Measurements from ENCODE around the gene DYNC2H1. TPM values are rescaled to one million over a fixed set of nuclear protein-coding genes. Genes with fewer than 3 reads are reported as not detected.

DYNC2H1 gene
- total and polyA plus RNA-seq, 2 donors (not counting 1 experiment from before 2014, with no cell fraction given) = 20.1 to 65.9 TPM

DNA sequence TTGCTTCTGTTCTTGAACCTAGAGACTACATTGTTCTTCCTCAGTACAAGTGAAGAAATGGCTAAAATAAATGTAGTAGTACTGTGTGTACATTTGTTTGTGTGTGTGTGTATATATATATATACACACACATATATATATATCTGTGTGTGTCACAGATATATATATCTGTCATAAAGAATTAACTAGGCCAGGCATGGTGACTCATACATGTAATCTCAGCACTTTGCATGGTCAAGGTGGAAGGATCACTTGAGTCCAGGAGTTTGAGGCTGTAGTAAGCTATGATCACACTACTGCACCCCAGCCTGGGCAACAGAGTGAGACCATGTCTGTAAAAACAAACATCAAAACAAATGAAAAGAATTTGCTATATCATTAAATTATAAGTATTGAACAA is 164.8 kb downstream of the DYNC2H1 start:
- Histone ChIP-seq H3K4me2 (ENCODE audit: extremely low read depth, insufficient read depth, low read length) (no peak overlapping the region), H3K36me3 (ENCODE audit: control insufficient read depth, insufficient read depth, low read length) (no peaks in the 10 kb centered on the region), H3K79me2 (ENCODE audit: control insufficient read depth, insufficient read depth, low read length) (no peaks in the 10 kb centered on the region), H4K20me1 (ENCODE audit: control insufficient read depth, extremely low read depth, insufficient read depth, low read length) (no peaks in the 10 kb centered on the region), H3K4me1 (ENCODE audit: control insufficient read depth, extremely low read depth, insufficient read depth, low read length) (no peaks in the 10 kb centered on the region), H2AFZ (ENCODE audit: low read length) (no peak overlapping the region), H3K9ac (ENCODE audit: insufficient read depth, low read length) (no peak overlapping the region), H3K4me3 (replicated peaks in 1 of 4; ENCODE audit: control extremely low read depth in 1 of 4, insufficient read depth in 1 of 4, low read depth in 3 of 4, low read length in 4 of 4) (no peak overlapping the region), H3K27ac (ENCODE audit: insufficient read depth, low read length) (no peak overlapping the region), H3K9me3 (ENCODE audit: control insufficient read depth, insufficient read depth, low read depth, low read length) (no peaks in the 10 kb centered on the region), H3K27me3 (ENCODE audit: control insufficient read depth, insufficient read depth, low read length) (no peaks in the 10 kb centered on the region)
- DNase-seq (ENCODE audit: low read depth in 2 of 2) = no peak
- TF ChIP-seq, protein P1, sequence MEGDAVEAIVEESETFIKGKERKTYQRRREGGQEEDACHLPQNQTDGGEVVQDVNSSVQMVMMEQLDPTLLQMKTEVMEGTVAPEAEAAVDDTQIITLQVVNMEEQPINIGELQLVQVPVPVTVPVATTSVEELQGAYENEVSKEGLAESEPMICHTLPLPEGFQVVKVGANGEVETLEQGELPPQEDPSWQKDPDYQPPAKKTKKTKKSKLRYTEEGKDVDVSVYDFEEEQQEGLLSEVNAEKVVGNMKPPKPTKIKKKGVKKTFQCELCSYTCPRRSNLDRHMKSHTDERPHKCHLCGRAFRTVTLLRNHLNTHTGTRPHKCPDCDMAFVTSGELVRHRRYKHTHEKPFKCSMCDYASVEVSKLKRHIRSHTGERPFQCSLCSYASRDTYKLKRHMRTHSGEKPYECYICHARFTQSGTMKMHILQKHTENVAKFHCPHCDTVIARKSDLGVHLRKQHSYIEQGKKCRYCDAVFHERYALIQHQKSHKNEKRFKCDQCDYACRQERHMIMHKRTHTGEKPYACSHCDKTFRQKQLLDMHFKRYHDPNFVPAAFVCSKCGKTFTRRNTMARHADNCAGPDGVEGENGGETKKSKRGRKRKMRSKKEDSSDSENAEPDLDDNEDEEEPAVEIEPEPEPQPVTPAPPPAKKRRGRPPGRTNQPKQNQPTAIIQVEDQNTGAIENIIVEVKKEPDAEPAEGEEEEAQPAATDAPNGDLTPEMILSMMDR (conservative IDR thresholded peaks at IDR 0.05 in 1 of 2, IDR thresholded peaks at IDR 0.05 in 1 of 2; ENCODE audit: low read depth in 1 of 2, low read length in 2 of 2) = no peak
- no peak for TF ChIP-seq EZH2 (IDR thresholded peaks at IDR 0.05; ENCODE audit: low read length, missing control alignments)

DNA sequence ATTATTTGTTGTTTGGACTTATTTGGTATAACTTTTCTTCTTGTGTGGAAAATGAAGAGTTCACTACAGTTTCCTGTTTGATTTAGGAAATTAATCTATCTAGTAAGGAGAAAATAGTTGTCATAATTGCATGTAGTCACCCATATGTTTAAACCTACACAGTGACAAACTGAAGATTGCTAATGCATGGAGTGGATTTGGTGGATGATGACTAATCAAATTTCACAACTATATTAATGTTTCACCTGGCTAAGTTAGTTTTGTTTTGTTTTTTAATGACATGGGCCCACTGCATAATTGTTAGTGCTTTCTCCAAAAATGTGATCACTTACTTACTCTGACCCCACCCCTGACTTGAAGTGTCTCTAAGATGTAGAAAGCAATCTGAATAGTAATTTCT is 170.6 kb downstream of the DYNC2H1 start:
- Histone ChIP-seq H3K4me1 (ENCODE audit: control insufficient read depth, extremely low read depth, insufficient read depth, low read length) (no peaks in the 10 kb centered on the region), H3K4me3 (replicated peaks in 1 of 4; ENCODE audit: control extremely low read depth in 1 of 4, insufficient read depth in 1 of 4, low read depth in 3 of 4, low read length in 4 of 4) (no peak overlapping the region), H3K36me3 (ENCODE audit: control insufficient read depth, insufficient read depth, low read length) (no peaks in the 10 kb centered on the region), H3K27ac (ENCODE audit: insufficient read depth, low read length) (no peak overlapping the region), H3K27me3 (ENCODE audit: control insufficient read depth, insufficient read depth, low read length) (no peaks in the 10 kb centered on the region), H2AFZ (ENCODE audit: low read length) (no peak overlapping the region), H3K9ac (ENCODE audit: insufficient read depth, low read length) (no peak overlapping the region), H3K79me2 (ENCODE audit: control insufficient read depth, insufficient read depth, low read length) (no peaks in the 10 kb centered on the region), H4K20me1 (ENCODE audit: control insufficient read depth, extremely low read depth, insufficient read depth, low read length) (no peaks in the 10 kb centered on the region), H3K4me2 (ENCODE audit: extremely low read depth, insufficient read depth, low read length) (no peak overlapping the region), H3K9me3 (ENCODE audit: control insufficient read depth, insufficient read depth, low read depth, low read length) (no peaks in the 10 kb centered on the region)
- TF ChIP-seq EZH2 (IDR thresholded peaks at IDR 0.05; ENCODE audit: low read length, missing control alignments) = no peak
- TF ChIP-seq, protein P1 (conservative IDR thresholded peaks at IDR 0.05 in 1 of 2, IDR thresholded peaks at IDR 0.05 in 1 of 2; ENCODE audit: low read depth in 1 of 2, low read length in 2 of 2) = no peak
- no peak for DNase-seq (ENCODE audit: low read depth in 2 of 2)

DNA sequence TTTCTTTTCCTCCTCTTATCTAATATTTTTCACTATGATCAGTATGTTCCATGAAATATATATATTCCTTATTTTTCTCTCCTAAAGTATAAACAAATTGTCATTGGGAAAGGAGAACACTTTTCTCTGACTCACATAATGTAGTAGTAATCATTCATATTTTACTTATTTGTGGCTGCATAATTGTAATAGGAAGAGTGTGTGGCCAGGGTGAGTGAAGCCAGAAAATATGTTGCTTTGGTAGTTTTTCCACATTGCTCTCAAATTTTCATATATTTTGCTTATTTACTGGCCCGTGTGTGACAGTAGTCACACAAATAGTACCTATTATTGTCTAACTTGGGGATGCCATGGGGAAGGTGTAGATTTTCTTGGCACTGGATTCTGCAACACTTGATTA is 172.1 kb downstream of the DYNC2H1 start:
- Histone ChIP-seq H3K36me3 (ENCODE audit: control insufficient read depth, insufficient read depth, low read length) (no peaks in the 10 kb centered on the region), H3K9me3 (ENCODE audit: control insufficient read depth, insufficient read depth, low read depth, low read length) (no peaks in the 10 kb centered on the region), H3K79me2 (ENCODE audit: control insufficient read depth, insufficient read depth, low read length) (no peaks in the 10 kb centered on the region), H3K9ac (ENCODE audit: insufficient read depth, low read length) (no peak overlapping the region), H4K20me1 (ENCODE audit: control insufficient read depth, extremely low read depth, insufficient read depth, low read length) (no peaks in the 10 kb centered on the region), H3K4me1 (ENCODE audit: control insufficient read depth, extremely low read depth, insufficient read depth, low read length) (no peaks in the 10 kb centered on the region), H3K4me3 (replicated peaks in 1 of 4; ENCODE audit: control extremely low read depth in 1 of 4, insufficient read depth in 1 of 4, low read depth in 3 of 4, low read length in 4 of 4) (no peak overlapping the region), H3K27ac (ENCODE audit: insufficient read depth, low read length) (no peak overlapping the region), H3K27me3 (ENCODE audit: control insufficient read depth, insufficient read depth, low read length) (no peaks in the 10 kb centered on the region), H3K4me2 (ENCODE audit: extremely low read depth, insufficient read depth, low read length) (no peak overlapping the region), H2AFZ (ENCODE audit: low read length) (no peak overlapping the region)
- peak; percentile 7 to 9 for DNase-seq (ENCODE audit: low read depth in 2 of 2)
- TF ChIP-seq, protein P1 (conservative IDR thresholded peaks at IDR 0.05 in 1 of 2, IDR thresholded peaks at IDR 0.05 in 1 of 2; ENCODE audit: low read depth in 1 of 2, low read length in 2 of 2) = no peak
- no peak for TF ChIP-seq EZH2 (IDR thresholded peaks at IDR 0.05; ENCODE audit: low read length, missing control alignments)

All from fibroblast of lung (primary cell).